K562 (cell line): ENCODE results near the gene CLK3. TPM values are rescaled to one million over a fixed set of nuclear protein-coding genes. Genes with fewer than 3 reads are reported as not detected.

Experiments
- ATAC-seq: fragments of 200-7000 bp; cut with Tn5 transposase; 3 replicates; pipeline ENCODE4 v1.9.1; 2020; ENCODE audit warnings: moderate library complexity
- BruUV-seq: library from RNA; stranded (reverse); fragments of 400-500 nt; replicated peaks from 2 replicates; lab custom pipeline; 2021; lab: Mats Ljungman, UMichigan
- CTCF ChIA-PET: fragments of 300-600 bp; formaldehyde crosslinking; extraction: SDS; loops from one replicate; lab custom pipeline; 2021; ENCODE audit warnings: low intra/inter-chr PET ratio; lab: Yijun Ruan, JAX
- POLR2A ChIA-PET: fragments of 300-600, 350-650 bp; sonication (Branson Sonifier 250); formaldehyde crosslinking; extraction: SDS; loops from one replicate; lab custom pipeline; 2021; ENCODE audit warnings: antibody characterized with exemption, inconsistent platforms; lab: Yijun Ruan, JAX
- DNase-seq, 4 experiments: peaks; one replicate each; pipeline versions ENCODE4 v3.0.0 to v3.0.0-alpha.2; 2011 to 2018; ENCODE audit warnings: low spot score in 3 of 4, mixed read lengths in 3 of 4; ENCODE audit errors: extremely low read depth in 1 of 4
- FAIRE-seq: peaks from 2 replicates; lab custom pipeline; 2011; peaks lifted over from hg19 to GRCh38; lab: Jason Lieb, UNC
- H2AFZ ChIP-seq: 2 replicates; pipeline ENCODE4 v1.6.0; 2011; ENCODE audit warnings: low read depth, low read length, control low read depth, inconsistent platforms
- H3K27ac ChIP-seq: fragments of 200-600 bp; 3 replicates; pipeline ENCODE4 v1.8.0; 2011; ENCODE audit warnings: low read depth, mild to moderate bottlenecking, control low read depth, inconsistent platforms, low read length, moderate library complexity, mixed read lengths; ENCODE audit errors: extremely low read depth
- H3K27me3 ChIP-seq, 2 experiments: fragments of 300-600 bp in 1 of 2; 2 replicates in 1 of 2; 3 replicates in 1 of 2; pipeline versions ENCODE4 v1.6.0 to v1.8.0; 2011; ENCODE audit warnings: inconsistent platforms in 2 of 2, low read length in 2 of 2, mild to moderate bottlenecking in 1 of 2, mixed read lengths in 1 of 2, moderate library complexity in 1 of 2; ENCODE audit not compliant: control insufficient read depth in 2 of 2, insufficient read depth in 2 of 2
- H3K36me3 ChIP-seq: fragments of 300-600 bp; 3 replicates; pipeline ENCODE4 v1.8.0; 2011; ENCODE audit warnings: mild to moderate bottlenecking, low read length, inconsistent platforms; ENCODE audit not compliant: control insufficient read depth, insufficient read depth
- H3K4me1 ChIP-seq, 2 experiments: fragments of 200-600 bp in 1 of 2; replicated peaks in 1 of 2; 2 replicates in 1 of 2; 3 replicates in 1 of 2; pipeline versions ENCODE4 v1.5.1 to v1.8.0; 2011; ENCODE audit warnings: inconsistent platforms in 2 of 2, low read length in 2 of 2, mild to moderate bottlenecking in 1 of 2, mixed read lengths in 1 of 2, moderate library complexity in 1 of 2; ENCODE audit not compliant: control insufficient read depth in 2 of 2, insufficient read depth in 2 of 2
- H3K4me2 ChIP-seq: 2 replicates; pipeline ENCODE4 v1.6.1; 2011; ENCODE audit warnings: low read length, control low read depth, inconsistent platforms, mixed read lengths; ENCODE audit not compliant: insufficient read depth
- H3K4me3 ChIP-seq: fragments of 200-600 bp; sonication (generic), shearing (Covaris generic); 2 replicates; pipeline ENCODE4 v1.5.1; 2016; ENCODE audit warnings: control low read depth, inconsistent platforms
- H3K79me2 ChIP-seq: fragments of 200-600 bp; 3 replicates; pipeline ENCODE4 v1.8.0; 2011; ENCODE audit warnings: low read length, inconsistent platforms; ENCODE audit not compliant: control insufficient read depth, insufficient read depth
- H3K9ac ChIP-seq, 2 experiments: 2 replicates each; pipeline versions ENCODE4 v1.6.0 to v1.6.1; 2011; ENCODE audit warnings: low read depth in 2 of 2, low read length in 2 of 2, control low read depth in 1 of 2, inconsistent platforms in 1 of 2, mild to moderate bottlenecking in 1 of 2, mixed read lengths in 1 of 2; ENCODE audit not compliant: insufficient read depth in 1 of 2
- H3K9me1 ChIP-seq: one replicate; pipeline ENCODE4 v1.6.0; 2011; ENCODE audit warnings: inconsistent platforms, mild to moderate bottlenecking, low read length, moderate library complexity; ENCODE audit not compliant: control insufficient read depth, insufficient read depth
- H3K9me3 ChIP-seq: replicated peaks from 2 replicates; pipeline ENCODE4 v1.5.1; 2011; ENCODE audit warnings: low read depth, low read length, inconsistent platforms; ENCODE audit not compliant: control insufficient read depth, insufficient read depth
- H4K20me1 ChIP-seq: replicated peaks from 2 replicates; pipeline ENCODE4 v1.6.1; 2011; ENCODE audit warnings: low read length, inconsistent platforms, mixed read lengths; ENCODE audit not compliant: control insufficient read depth, insufficient read depth
- CAMTA2 ChIP-seq: fragments of 250-450 bp; sonication (Bioruptor Pico); conservative IDR thresholded peaks from 2 replicates; pipeline ENCODE4 v1.5.1; 2022
- HIVEP1 ChIP-seq: fragments of 250-450 bp; sonication (Bioruptor Pico); IDR thresholded peaks from 2 replicates; pipeline ENCODE4 v1.4.0; 2020; ENCODE audit warnings: mild to moderate bottlenecking
- HLTF ChIP-seq: fragments of 450-650 bp; IDR thresholded peaks from 2 replicates; pipeline ENCODE4 v1.6.1; 2016
- HNRNPL ChIP-seq: fragments of 200-400 bp; formaldehyde crosslinking; IDR thresholded peaks from 2 replicates; pipeline ENCODE4 v1.6.1; 2017; ENCODE audit warnings: low read depth, mild to moderate bottlenecking, low read length
- MXD1 ChIP-seq: fragments of 250-450 bp; sonication (Bioruptor Pico); IDR thresholded peaks from 2 replicates; pipeline ENCODE4 v1.8.0; 2021; ENCODE audit warnings: borderline replicate concordance, mild to moderate bottlenecking, moderate library complexity; ENCODE audit not compliant: poor library complexity, severe bottlenecking
- RAD21 ChIP-seq, 2 experiments: fragments of 250-450 bp in 1 of 2; fragments of 450-650 bp in 1 of 2; sonication (Bioruptor Pico) in 1 of 2; formaldehyde crosslinking in 1 of 2; IDR thresholded peaks in 1 of 2; conservative IDR thresholded peaks in 1 of 2; 2 replicates each; pipeline versions ENCODE4 v1.4.0 to v1.8.0; 2020 to 2022; ENCODE audit warnings: mild to moderate bottlenecking in 2 of 2, moderate library complexity in 1 of 2
- SAP30 ChIP-seq: fragments of 200-600 bp; sonication (generic); IDR thresholded peaks from 2 replicates; pipeline ENCODE4 v1.6.1; 2012; ENCODE audit warnings: borderline replicate concordance, low read depth, mild to moderate bottlenecking, moderate library complexity, low read length, control low read depth, inconsistent platforms; ENCODE audit not compliant: insufficient read depth, poor library complexity, severe bottlenecking
- STAT5A ChIP-seq: IDR thresholded peaks from 2 replicates; pipeline ENCODE4 v1.6.1; 2012; ENCODE audit warnings: low read length, inconsistent platforms, borderline replicate concordance
- ZFP91 ChIP-seq: sonication (generic); formaldehyde crosslinking; IDR thresholded peaks from 2 replicates; pipeline ENCODE4 v1.8.0; 2022; ENCODE audit warnings: mild to moderate bottlenecking, missing genetic modification reagents
- ZNF165 ChIP-seq: fragments of 250-450 bp; sonication (Bioruptor Pico); IDR thresholded peaks from 2 replicates; pipeline ENCODE4 v1.4.0; 2020; ENCODE audit warnings: borderline replicate concordance
- ZNF280B ChIP-seq: fragments of 250-450 bp; sonication (Bioruptor Pico); IDR thresholded peaks from 2 replicates; pipeline ENCODE4 v1.5.1; 2021; ENCODE audit warnings: mild to moderate bottlenecking
- ZNF395 ChIP-seq: fragments of 200-800 bp; sonication (Bioruptor generic); IDR thresholded peaks from 2 replicates; pipeline ENCODE4 v1.6.1; 2017; ENCODE audit warnings: missing genetic modification characterization, missing compliant biosample characterization
- ZNF639 ChIP-seq, 2 experiments: fragments of 200-800 bp in 1 of 2; sonication (Bioruptor generic) in 1 of 2; sonication (generic) in 1 of 2; formaldehyde crosslinking in 1 of 2; IDR thresholded peaks in 1 of 2; conservative IDR thresholded peaks in 1 of 2; 2 replicates each; pipeline versions ENCODE4 v1.5.0 to v1.6.1; 2016 to 2020; ENCODE audit warnings: missing compliant biosample characterization in 1 of 2, missing genetic modification characterization in 1 of 2, missing genetic modification reagents in 1 of 2
- WGBS: fragments of 100-300 bp; shearing (Covaris generic); methylation state at CpG from one replicate; pipeline ENCODE4 v1.1.6; 2016; ENCODE audit warnings: low coverage, mixed read lengths; ENCODE audit not compliant: insufficient coverage; ENCODE audit errors: missing lambda C conversion rate; 5-methylcytosine and 5-hydroxymethylcytosine counted together
- in situ Hi-C: fragments of 300-500 bp; cut with MboI; formaldehyde crosslinking; loops from 4 replicates; pipeline ENCODE4 v1.15.0; 2018; ENCODE audit warnings: inconsistent platforms, mixed read lengths
- intact Hi-C: fragments of 100-400 bp; cut with micrococcal nuclease; formaldehyde crosslinking; loops from 2 replicates; pipeline ENCODE4 v1.14.2; 2022
- polyA plus RNA-seq, 8 experiments: library from polyadenylated mRNA; depleted of rRNA in 4 of 8; stranded (reverse) in 5 of 8; unstranded in 3 of 8; fragments of >200 nt; fragmentation: Nextera tagmentation in 2 of 8; fragmentation: Illumina TruSeq in 1 of 8; extraction: Ambion mirVana in 2 of 8; extraction: Trizol in 1 of 8; gene quantifications; 2 replicates each; pipeline versions ENCODE4 v1.2.1 to v1.2.3, GENCODE V29; 2011 to 2014; ENCODE audit warnings: inconsistent platforms in 1 of 8, missing spikeins in 1 of 8
- total RNA-seq, 7 experiments: library from RNA; depleted of rRNA in 6 of 7; stranded (reverse); fragments of >200 nt in 6 of 7; fragmentation: Illumina TruSeq in 2 of 7; extraction: Trizol in 2 of 7; gene quantifications; 2 replicates each; pipeline versions ENCODE4 v1.2.1 to v1.2.3, GENCODE V29; 2011 to 2021; ENCODE audit warnings: low replicate concordance in 1 of 7

The CLK3 gene
- total and polyA plus RNA-seq, 9 of the 15 experiments (the other 6 are each of a cell fraction or from before 2014, with no cell fraction given) = 1.2 to 95.2 (median 51.7) TPM

GRCh38 chr15:74635228-74635627 lies 19.6 kb downstream of the CLK3 start (continued):
- TF ChIP-seq CAMTA2 (CRISPR knock-in tag) (no peak), ZNF165 (no peak), RAD21 (CRISPR knock-in tag; conservative IDR thresholded peaks at IDR 0.05 in 1 of 2, IDR thresholded peaks at IDR 0.05 in 1 of 2) (peak; percentile 82 to 97)

GRCh38 chr15:74636984-74637383 lies 21.3 kb downstream of the CLK3 start:
- Histone ChIP-seq H3K27me3 (no peaks in the 10 kb centered on the region), H3K79me2 (peaks cover 2% of the 10 kb centered on the region; the same call in 1 of the 3 replicates), H3K4me1 (peaks cover 0 to 2% of the 10 kb centered on the region in 2 experiments; a peak in 3 of 5 replicates), H2AFZ (no peak overlapping the region), H3K9ac (no peak overlapping the region), H3K36me3 (peaks cover 76% of the 10 kb centered on the region), H3K4me3 (no peak overlapping the region), H3K27ac (no peak overlapping the region), H3K9me3 (no peaks in the 10 kb centered on the region), H4K20me1 (peaks cover 19% of the 10 kb centered on the region), H3K4me2 (no peak overlapping the region), H3K9me1 (peaks cover 8% of the 10 kb centered on the region)
- in situ Hi-C loops (loop anchor here (5.0 kb wide), 2 partner anchors 130 to 315 kb away; no protein-coding TSS in a partner anchor), intact Hi-C loops (loop anchor here (5.0 kb wide), 2 partner anchors 315 to 350 kb away; no protein-coding TSS in a partner anchor)
- POLR2A ChIA-PET = interaction anchor here (0.7 to 1.6 kb wide), 8 partner anchors 8 to 133 kb away, joined by 3 to 5 read pairs (median 3); partner anchors contain the start of genes CLK3 and EDC3
- CTCF ChIA-PET = interaction anchor here (0.5 to 4.7 kb wide), 2 partner anchors 132 to 138 kb away, joined by 3 to 51 read pairs; no protein-coding TSS in a partner anchor
- FAIRE-seq (no peak), DNase-seq (no peak), ATAC-seq (no peak)
- 57% methylated on average over 1 of the region's 1 CpG for WGBS
- BruUV-seq = no TSS peak
- TF ChIP-seq ZNF395 (CRISPR knock-in tag) (no peak), MXD1 (CRISPR knock-in tag) (no peak), HNRNPL (no peak), HLTF (no peak), SAP30 (no peak), ZNF280B (CRISPR knock-in tag) (no peak), ZFP91 (no peak), HIVEP1 (CRISPR knock-in tag) (no peak), ZNF639 (CRISPR knock-in tag; conservative IDR thresholded peaks at IDR 0.05 in 1 of 2, IDR thresholded peaks at IDR 0.05 in 1 of 2) (no peak), STAT5A (no peak)
